ENCODE data around the gene SSB. TPM values are rescaled to one million over a fixed set of nuclear protein-coding genes. Genes with fewer than 3 reads are reported as not detected.
A peak's percentile ranks its signal among the peaks of the same experiment; 100 is the strongest.

SSB gene
- total and polyA plus RNA-seq, 9 of the 15 experiments (the other 6 are each of a cell fraction or from before 2014, with no cell fraction given), result 317 to 849 (median 515) TPM

DNA sequence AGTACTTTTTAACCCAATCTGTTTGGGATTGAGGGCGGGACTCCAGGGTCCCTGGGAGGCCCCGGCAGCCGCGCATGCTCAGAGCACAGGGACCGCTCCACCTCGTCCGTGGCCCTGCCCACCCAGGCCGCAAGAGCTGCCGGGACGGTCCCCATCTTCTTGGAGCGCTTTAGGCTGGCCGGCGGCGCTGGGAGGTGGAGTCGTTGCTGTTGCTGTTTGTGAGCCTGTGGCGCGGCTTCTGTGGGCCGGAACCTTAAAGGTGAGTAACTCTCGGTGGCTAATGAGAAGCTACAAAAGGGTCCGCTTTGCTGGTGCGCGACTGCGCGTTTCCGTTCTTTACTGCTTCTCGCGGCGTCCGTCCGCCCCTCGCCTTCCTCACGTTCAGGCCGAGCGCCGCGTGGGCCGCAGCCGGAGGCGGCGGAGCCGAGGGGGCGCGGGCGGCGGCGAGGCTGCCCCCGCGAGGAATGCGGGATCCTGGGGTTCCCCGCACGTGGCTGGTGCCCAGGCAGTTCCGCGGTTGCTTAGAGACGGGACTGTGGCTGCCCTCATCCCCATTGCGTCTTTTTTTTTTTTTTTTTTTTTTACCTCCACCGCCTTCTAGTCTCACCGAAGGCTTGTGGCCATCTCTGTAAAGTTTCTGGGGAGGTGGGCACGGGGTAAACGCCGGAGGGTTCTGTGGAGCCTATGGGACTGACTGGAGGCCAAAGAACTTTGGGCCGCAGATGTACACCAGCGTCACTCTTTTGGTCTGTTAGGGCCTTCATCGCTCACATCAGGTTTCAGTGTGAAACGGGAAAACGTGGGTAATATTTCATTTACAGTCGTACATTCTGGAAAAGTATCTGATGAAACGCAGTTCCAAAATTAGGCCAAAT lies at the start of gene SSB (continued):
- TF ChIP-seq, protein P1, sequence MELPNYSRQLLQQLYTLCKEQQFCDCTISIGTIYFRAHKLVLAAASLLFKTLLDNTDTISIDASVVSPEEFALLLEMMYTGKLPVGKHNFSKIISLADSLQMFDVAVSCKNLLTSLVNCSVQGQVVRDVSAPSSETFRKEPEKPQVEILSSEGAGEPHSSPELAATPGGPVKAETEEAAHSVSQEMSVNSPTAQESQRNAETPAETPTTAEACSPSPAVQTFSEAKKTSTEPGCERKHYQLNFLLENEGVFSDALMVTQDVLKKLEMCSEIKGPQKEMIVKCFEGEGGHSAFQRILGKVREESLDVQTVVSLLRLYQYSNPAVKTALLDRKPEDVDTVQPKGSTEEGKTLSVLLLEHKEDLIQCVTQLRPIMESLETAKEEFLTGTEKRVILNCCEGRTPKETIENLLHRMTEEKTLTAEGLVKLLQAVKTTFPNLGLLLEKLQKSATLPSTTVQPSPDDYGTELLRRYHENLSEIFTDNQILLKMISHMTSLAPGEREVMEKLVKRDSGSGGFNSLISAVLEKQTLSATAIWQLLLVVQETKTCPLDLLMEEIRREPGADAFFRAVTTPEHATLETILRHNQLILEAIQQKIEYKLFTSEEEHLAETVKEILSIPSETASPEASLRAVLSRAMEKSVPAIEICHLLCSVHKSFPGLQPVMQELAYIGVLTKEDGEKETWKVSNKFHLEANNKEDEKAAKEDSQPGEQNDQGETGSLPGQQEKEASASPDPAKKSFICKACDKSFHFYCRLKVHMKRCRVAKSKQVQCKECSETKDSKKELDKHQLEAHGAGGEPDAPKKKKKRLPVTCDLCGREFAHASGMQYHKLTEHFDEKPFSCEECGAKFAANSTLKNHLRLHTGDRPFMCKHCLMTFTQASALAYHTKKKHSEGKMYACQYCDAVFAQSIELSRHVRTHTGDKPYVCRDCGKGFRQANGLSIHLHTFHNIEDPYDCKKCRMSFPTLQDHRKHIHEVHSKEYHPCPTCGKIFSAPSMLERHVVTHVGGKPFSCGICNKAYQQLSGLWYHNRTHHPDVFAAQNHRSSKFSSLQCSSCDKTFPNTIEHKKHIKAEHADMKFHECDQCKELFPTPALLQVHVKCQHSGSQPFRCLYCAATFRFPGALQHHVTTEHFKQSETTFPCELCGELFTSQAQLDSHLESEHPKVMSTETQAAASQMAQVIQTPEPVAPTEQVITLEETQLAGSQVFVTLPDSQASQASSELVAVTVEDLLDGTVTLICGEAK (IDR thresholded peaks at IDR 0.05), result peak; percentile 47; the same call in 1 of the 2 replicates
- TF ChIP-seq, protein P1 (CRISPR knock-in tag; IDR thresholded peaks at IDR 0.05), result no peak
- TF ChIP-seq, protein P2, sequence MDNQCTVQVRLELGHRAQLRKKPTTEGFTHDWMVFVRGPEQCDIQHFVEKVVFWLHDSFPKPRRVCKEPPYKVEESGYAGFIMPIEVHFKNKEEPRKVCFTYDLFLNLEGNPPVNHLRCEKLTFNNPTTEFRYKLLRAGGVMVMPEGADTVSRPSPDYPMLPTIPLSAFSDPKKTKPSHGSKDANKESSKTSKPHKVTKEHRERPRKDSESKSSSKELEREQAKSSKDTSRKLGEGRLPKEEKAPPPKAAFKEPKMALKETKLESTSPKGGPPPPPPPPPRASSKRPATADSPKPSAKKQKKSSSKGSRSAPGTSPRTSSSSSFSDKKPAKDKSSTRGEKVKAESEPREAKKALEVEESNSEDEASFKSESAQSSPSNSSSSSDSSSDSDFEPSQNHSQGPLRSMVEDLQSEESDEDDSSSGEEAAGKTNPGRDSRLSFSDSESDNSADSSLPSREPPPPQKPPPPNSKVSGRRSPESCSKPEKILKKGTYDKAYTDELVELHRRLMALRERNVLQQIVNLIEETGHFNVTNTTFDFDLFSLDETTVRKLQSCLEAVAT (IDR thresholded peaks at IDR 0.05), result peak in 1 of 2 experiments; percentile 66; a peak in 1 of 4 replicates
- TF ChIP-seq, protein P3, sequence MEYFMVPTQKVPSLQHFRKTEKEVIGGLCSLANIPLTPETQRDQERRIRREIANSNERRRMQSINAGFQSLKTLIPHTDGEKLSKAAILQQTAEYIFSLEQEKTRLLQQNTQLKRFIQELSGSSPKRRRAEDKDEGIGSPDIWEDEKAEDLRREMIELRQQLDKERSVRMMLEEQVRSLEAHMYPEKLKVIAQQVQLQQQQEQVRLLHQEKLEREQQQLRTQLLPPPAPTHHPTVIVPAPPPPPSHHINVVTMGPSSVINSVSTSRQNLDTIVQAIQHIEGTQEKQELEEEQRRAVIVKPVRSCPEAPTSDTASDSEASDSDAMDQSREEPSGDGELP (CRISPR knock-in tag; IDR thresholded peaks at IDR 0.05; ENCODE audit: borderline replicate concordance), result peak; percentile 73; the same call in 1 of the 2 replicates
- TF ChIP-seq U2AF2 (optimal IDR thresholded peaks at IDR 0.05; ENCODE audit: low read depth, low read length) (no peak), POLR2G (IDR thresholded peaks at IDR 0.05; ENCODE audit: low read depth, low read length) (peak; percentile 99), SIN3B (IDR thresholded peaks at IDR 0.05; ENCODE audit: low read depth) (peak; percentile 68), EGR1 (conservative IDR thresholded peaks at IDR 0.05) (peak; percentile 69), BCL6 (CRISPR knock-in tag; IDR thresholded peaks at IDR 0.05) (no peak), HMGN3 (IDR thresholded peaks at IDR 0.05; ENCODE audit: borderline replicate concordance, extremely low read depth, insufficient read length, low read depth, low read length) (peak; percentile 77), E2F3 (CRISPR knock-in tag; IDR thresholded peaks at IDR 0.05) (peak; percentile 32; the same call in 1 of the 2 replicates)
